Medulla oblongata (tissue), 1 donor: Measurements from ENCODE around the gene TMOD2.
A peak's percentile ranks its signal among the peaks of the same experiment; 100 is the strongest.

Source experiments
- DNase-seq: peaks from one replicate; pipeline ENCODE4 v3.0.0-alpha.2; 2015; ENCODE audit errors: extremely low spot score

The TMOD2 gene

DNA sequence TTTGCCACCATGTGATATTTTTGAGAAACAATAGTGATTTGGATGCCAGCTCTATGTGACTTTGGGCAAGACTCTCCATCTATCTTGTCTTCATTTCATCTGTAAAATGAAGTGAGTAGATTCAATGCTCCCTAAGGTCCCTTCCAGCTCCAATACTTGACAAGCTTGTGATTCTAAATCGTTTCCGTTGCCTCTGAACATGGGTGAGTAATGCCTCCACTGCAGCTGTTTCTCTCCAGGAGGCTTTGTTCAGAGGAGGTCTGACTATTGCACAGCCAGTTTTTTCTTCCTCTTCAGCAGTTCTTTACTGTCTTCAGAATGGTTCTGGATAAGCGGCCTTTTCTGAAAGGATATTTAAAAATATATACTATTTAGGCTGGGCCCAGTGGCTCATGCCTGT, 63.2 kb downstream of the TMOD2 start:
- no peak for DNase-seq

DNA sequence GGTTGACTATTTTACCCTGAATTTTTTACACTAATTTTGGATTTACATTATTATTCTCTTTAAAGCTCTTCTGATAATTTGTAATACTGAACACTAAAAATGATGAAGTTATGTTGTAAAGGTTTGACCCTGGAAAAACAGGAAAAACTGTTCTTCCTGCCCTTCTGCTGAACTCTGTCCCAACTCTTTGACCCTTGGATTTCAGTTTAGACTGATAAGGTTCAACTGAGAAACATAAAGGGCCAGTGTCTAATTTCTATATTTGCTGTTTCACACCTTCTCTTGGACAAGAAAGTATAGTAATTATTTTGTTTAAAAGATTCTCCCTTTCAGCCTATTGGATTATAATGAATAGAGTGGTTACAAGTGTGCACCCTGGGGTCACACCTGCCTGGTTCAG, 65.2 kb downstream of the TMOD2 start:
- no peak for DNase-seq

DNA sequence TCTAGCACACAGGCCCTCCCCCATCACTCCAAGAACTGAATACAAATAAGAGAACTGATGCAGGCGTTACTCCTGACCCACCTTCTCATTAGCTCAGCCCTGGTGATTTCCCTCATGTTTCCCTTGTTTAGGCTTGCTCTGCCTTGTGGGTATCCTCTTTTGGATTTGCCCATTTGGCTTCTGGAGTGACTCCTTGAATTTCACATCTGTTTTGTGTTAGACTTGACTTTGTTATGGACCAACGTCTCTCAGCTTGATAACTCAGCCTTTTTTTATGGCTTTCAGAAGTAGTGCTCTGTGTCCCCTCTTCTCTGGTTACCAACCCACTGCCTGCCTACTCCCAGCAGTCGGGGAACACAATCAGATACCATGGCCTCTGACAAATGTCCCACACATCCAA, 66.8 kb downstream of the TMOD2 start:
- DNase-seq, result no peak

DNA sequence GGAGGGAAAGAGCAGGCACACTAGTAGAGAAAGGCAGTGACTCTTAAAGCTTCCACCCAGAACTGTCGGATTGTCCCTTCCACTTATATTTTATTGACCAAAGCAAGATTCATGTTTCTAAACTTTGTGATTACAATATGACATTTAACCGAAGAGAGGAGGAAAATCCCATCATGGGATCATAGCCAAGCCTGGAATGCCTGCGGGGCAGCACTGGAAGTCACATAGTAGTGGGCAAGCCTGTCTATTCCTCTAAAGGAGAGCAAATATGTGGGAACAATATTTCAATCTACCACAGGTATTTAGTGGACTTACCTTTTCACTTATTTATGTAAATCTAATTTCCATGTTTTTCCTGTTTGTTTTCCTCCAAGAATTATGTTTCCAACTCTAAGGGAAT, 74.3 kb downstream of the TMOD2 start:
- DNase-seq, result no peak

DNA sequence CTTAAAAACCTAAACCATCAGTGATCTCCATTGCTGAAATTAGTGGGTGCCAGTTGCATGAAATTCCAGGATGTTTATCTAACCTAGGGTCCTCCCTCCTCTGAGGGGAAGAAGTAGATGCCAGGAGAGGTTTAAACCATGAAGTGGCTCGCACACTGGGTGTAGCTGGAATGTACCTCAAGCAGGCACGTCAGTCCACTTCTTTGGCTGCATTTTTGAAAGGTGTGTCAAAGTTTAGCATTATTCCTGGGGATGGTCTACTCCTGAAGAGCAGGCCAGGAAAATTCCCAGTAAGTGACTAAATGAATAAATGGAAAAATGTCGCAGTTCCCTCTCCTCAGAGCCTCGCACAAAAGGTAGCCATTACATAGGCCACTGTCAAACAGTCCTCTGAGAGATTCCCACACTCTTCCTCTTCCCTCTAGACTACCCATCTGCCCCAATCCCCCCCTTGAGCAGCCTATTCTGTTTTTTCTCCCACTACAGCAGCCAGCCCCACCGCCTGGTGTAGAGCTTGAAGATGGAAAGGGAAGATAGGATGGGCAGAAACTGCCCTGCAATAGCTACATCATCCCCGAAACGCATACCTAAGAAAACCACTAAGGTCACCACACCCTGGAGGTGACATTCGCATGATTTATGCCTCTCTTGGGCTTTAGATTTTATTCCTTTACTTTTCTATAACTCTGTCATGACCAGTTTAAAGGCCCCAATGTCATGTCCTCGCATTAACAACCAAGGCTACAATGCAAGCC, 77.4 kb downstream of the TMOD2 start:
- DNase-seq, result no peak

DNA sequence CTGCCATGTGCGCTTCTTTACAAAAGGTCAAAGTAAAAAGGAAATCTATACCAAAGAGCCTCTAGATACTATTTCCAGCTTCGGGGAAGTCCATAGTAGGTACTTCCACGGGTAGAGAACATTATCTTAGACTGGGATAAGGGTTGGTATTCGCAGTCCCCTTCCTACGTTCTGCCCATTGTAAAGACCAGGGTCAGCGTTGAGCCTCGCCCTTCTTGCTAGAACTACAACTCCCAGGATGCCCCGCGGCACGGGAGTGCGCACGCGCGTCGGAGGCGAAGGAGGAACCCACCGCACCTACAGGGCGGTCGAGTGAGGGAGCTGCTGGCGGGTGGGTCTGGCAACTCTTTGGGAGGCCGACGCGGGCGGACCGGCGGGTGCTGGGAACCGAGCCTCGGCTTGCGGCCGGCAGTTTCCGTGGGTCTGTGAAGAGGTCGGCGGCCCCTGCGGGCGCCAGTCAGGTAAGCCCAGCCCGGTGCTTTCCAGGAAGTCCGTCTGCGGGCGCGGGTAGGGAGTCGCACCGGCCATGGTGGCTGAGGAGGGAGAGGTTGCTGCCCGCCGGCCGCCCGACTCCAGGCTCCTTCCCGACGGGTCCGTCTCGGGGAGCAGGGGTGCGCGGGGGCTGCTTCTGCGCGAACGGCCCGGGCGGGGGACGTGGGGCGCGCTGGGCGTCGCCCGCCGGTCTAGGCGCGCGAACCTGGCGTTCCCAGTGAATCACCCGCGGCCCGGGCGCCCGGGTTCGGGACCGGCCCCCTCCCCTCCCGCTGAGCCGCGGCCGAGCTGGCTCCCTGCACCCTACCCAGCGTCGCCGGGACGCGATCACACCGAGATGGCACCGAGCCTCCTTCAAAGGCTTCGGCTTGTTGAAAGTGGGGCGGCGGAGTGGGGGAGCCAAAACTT, 78.2 kb downstream of the TMOD2 start, which contains the start of gene TMOD3:
TSS of gene TMOD3 (plus strand) at position 278 of the 900 bp plus-strand sequence. CDS start 33,232 bp downstream, outside the sequence.
- DNase-seq, result peak; percentile 92

DNA sequence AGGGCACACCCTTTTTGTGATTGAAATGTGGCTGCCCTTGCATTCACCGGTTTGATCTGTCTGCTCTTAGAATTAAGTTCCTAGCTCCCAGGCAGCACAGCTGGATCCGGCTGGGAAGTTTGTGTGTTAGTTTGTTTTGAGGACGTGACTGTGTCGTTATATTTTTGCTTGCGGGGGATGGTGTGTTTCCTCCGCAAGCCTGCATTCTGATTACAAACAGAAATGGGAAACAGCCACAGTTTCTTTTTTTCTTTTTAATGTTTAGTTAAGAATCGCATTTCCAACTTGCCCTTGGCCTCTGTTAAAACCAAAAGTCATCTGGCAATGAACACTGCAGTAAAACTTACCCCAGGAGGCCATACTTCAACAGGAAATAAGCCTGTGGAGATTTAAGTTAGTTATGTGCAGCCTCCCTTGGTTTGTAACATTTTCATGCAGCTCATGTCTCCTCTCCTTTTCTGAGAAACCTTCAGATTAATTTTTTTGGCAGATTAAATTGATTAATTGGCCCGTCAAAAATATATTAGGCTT, 78.9 kb downstream of the TMOD2 start:
- peak; percentile 39 for DNase-seq

DNA sequence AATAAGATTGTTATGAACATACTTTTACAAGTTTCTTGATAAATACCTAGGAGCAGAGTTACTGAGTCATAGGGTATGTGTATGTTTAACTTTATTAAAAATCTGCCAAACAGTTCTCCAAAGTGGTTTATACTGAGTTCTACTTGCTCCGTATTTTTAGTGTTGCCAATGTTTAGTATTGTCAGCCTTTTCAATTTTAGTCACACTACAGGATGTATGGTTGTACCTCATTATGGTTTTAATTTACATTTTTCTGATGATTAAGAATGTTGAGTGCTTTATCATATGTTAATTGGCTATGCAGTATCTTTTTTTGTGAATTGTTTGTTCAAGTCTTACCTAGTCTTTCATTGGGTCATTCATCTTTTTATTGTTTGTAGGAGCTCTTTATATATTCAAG, 82.4 kb downstream of the TMOD2 start:
- no peak for DNase-seq

DNA sequence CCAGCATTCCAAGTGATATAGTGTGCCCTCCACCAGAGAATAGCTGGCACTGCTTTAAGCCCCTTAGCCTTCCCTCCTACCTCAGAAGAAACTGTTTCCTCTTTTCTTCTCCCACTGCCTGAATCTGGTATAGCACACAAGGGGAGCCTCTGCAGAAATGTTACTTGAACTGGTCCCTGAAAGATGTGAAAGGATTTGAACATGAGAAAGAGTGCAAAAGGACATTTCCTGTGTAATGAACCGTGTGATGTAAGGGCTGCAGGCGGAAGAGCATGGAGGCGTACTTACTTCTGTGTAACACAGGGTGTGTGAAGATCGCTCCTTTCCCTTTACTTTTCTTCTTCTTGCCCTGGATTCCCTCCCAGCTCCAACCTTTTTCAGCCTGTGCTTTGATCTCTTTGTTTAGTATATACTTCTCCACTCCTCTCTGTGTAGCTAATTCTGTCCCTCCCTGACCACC, 86.4 kb downstream of the TMOD2 start:
- DNase-seq, result no peak

DNA sequence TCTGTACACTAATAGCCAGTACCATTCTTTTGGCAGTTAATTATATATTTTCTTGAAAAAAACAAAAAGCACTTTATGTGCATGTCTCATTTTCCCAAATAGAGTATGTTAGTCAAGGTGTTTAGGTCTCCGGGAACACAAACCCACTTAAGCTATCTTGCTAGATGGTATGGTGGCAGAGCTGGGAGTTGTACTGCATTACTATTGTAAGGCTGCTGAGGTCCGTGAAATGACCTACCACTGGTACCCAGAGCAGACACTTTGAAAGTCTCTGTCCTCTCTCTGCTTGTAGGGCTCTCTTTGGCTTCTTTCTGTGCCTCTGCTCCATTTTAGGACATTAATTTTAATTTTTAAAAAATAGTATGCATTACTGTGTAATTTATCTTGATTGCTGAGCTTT, 86.9 kb downstream of the TMOD2 start:
- no peak for DNase-seq

DNA sequence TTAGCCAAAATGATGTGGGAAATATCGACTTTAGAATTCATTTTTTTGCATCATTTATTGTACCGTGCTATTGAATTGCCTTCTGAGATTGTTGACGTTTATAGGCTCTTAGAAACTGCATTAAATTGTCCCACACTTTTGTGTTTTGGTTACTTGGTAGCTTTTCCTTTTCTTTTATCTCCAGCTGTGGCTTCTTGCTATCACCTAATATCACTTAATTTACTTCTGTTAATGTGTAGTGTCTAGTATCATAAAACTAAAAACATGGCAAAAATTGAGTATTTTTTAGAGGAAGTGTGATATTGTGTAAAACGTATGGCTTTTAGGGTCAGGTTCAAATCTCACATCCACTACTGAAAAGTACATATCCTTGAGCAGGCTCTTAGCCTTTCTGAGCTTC, 89.3 kb downstream of the TMOD2 start:
- no peak for DNase-seq

DNA sequence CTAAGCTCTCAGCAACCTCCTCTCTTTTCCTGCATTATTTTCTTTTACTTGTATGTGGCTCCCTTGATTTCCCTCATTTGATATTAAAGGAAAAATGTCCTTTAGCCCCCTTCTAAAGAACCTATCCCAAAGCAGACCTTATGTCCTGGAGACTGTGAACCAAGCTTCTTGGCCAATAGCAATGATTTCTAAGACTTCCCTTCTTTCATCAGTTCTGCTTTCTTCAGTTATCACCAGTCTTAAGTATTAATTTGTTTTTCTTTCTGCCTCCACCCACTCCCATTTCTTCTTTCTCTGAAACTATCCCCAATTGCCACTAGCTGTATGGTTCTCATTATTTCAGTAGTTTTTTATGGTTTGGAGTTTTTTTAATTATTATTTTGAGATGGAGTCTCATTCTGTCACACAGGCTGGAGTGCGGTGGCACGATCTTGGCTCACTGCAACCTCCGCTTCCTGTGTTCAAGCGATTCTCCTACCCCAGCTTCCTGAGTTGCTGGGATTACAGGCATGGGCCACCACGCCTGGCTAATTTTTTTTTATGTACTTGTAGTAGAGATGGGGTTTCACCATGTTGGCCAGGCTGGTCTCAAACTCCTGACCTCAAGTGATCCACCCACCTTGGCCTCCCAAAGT, 90.1 kb downstream of the TMOD2 start:
- DNase-seq, result no peak

DNA sequence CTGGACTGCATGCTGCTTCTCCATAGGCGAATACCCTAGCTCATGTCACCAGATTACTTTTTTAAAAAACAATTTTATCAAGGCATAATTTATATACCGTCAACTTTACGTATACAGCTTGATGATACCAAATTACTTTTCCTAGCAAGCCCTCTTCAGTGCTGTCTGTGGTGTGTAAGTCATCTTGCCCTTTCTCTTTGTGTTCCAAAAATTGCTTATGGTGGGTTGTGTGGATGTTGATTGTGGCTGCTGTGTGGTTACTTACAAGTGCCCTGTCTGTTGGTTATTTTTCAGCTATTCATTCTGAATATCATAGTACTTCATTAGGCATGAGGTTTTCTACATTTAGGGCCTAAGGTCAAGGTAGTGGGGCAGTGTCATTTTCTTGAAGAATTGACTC, 90.9 kb downstream of the TMOD2 start:
- no peak for DNase-seq

DNA sequence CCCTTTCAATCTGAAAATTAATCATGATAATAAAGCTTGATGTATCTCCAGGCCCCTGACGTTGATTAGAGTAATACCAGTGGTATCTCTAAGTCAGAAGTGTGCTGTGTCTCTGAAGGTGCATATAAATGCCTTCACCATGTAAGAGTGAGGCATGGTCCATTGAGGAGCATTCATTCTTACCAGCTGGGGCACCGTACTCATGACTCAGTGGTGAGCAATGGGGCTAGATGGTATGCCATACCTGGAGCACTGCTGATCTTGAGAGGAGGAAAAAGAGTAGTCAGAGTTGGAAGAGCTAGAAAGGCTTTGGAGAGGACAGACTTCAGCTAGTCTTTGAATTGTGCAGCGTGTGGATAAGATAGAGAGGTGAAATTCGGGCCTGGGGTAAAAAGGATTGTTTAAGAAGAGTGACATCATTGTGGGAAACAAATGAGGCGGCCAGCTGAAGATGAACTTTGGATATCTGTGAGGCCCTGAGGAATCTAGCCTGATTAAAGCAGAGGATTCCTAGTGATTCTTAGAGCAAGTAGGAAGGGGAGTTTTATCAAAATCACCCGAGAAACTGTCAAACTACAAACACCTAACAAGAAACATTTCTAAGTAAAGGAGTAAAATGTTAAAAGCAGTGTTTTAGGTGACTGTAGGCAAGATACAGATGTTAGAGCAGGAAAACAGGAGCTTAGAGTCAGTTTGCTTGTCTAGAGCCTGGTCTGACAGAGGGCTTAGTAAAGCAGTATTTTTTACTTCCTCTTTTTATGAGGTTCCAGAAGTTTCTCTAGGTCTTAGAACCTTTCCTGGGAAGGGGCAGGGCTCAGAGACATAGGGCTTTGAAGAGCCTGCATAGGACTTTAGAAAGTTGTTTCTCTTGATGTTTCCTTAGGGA, 91.7 kb downstream of the TMOD2 start:
- DNase-seq, result peak; percentile 40

DNA sequence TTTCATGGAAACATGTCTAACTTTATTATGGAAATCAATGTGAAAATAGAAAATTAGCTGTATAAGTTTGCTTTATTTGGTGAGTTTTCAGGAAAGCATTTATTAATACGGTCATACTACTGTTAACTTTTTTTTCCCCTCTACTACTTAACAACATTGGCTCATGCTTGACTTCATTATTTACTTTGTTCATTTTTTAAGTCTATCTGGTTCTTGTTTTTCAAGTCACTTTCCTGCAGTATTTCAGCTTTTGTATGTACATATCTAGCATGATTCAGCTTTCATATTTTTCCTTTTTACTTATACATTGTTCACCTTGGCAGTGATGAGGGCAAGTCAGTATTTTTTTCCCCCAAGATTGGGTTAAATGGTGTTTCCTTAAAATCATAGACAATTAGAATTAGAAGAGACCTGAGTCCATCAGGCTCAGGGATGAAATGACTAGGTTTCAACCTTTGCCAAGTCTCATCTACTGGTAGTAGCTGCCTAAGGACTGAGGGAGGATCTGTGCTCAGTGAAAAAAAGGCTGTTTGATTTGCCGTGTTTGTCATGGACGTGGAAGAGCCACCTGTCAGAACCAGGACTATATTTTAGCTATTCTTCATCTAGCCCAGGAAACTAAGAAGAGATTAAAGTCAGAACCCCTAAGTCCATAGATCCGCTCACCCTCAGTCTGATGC, 93.5 kb downstream of the TMOD2 start:
- no peak for DNase-seq

DNA sequence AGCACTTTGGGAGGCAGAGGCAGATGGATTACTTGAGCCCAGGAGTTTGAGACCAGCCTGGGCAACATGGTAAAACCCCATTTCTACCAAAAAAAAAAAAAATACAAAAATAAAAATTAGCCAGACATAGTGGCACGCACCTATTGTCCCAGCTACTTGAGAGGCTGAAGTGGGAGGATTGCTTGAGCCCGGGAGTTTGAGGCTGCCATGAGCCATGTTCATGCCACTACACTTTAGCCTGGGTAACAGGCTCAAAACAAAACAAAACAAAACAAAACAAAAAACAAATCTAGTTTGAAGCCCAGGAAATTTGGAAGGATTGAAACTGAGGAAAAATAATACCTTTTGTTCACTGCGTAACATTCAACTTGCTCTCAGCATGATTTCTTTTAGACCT, 94.7 kb downstream of the TMOD2 start:
- no peak for DNase-seq

DNA sequence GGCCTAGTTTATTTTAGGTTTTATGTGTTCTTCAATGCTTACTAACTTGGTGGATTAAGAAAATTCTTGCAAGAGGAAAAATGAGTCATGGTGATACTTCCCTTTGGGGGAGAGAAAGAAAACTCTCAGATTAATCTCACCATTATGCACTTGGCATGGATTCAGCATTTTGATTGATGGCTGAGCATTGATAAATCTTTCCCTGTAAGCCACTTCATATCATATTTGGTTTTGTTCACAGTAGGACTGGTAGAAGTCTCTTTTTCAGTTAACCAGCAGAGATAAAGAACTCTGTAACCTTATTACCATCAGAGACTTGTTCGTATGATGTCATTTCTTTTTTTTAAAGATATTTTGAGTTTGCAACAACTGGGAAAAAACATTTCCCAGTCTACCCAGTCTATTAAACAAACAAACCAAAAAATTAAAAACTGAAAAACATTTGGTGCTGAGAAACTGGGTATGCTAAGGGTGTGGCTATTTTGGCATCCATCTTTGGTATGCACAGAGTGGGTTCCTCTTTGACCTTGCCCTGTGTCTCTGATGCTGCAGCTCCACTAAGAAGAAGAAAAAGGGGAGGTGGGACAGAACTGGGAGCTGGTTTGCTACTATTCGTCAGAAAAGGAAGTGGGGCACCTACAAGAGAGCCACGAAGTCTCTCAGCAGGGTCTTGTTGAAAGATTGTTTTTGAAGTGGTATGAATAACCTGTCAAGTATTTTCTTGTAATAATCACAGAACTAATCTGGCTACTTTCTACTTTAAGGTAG, 95.2 kb downstream of the TMOD2 start:
- DNase-seq, result peak; percentile 8

DNA sequence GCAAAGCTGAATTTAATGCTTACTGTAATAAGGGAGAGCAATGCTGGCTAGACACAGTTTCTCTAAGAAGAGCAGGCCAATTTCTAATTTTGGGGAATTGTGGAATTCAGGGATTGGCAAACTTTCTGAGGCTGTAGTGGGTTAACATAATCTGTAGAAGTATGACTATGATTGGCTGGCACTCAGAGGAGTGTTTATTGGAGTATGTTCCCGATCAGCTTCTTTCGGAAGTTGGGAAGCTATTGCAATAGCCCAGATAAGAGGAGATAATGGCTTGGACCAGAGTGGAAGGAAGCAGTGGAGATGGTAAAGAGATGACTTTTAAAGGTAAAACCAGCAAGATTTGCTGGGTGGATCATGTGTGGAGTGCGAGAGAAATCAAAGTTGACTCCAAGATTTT, 97.4 kb downstream of the TMOD2 start:
- DNase-seq, result no peak

DNA sequence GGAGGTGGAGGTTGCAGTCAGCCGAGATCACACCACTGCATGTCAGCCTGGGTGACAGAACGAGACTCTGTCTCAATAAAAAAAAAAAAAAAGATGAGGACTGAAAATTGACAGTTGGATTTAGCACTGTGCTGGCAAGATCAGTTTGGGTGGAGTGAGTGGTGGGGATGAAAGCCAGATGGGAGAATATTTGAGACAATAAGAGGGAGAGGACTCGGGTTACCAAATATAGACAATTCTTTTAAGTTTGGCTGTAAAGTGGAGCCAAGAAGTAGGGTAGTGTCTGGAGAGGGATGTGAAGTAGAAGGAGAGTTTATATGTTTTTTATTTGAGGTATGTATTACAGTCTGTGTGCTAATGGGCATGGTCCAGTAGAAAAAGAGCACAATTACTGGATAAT, 98.5 kb downstream of the TMOD2 start:
- DNase-seq, result no peak

DNA sequence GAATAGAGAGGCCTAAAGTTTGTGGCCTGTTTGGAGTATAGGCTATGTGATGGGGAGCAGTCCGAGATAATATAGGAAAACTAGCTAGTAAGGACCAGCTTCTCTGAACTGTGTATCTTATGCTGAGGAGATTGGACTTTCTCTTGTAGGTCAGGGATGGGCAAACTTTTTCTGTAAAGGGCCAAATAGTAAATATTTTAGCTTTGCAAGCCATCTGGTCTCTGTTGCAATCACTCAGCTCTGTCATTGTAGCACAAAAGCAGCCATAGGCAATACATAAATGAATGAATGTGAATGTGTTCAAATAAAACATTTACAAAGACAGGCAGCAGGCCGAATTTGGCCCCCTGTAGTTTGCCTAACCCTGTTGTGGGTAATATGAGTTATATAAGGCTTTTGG, 102.6 kb downstream of the TMOD2 start:
- DNase-seq, result no peak
